Measurements from ENCODE around the gene EHBP1.
"Not testable (repeated sequence)": the region's sequence is repeated elsewhere in the genome, so short reads cannot be mapped to it uniquely, and the experiment has no call there.

EHBP1 gene

DNA sequence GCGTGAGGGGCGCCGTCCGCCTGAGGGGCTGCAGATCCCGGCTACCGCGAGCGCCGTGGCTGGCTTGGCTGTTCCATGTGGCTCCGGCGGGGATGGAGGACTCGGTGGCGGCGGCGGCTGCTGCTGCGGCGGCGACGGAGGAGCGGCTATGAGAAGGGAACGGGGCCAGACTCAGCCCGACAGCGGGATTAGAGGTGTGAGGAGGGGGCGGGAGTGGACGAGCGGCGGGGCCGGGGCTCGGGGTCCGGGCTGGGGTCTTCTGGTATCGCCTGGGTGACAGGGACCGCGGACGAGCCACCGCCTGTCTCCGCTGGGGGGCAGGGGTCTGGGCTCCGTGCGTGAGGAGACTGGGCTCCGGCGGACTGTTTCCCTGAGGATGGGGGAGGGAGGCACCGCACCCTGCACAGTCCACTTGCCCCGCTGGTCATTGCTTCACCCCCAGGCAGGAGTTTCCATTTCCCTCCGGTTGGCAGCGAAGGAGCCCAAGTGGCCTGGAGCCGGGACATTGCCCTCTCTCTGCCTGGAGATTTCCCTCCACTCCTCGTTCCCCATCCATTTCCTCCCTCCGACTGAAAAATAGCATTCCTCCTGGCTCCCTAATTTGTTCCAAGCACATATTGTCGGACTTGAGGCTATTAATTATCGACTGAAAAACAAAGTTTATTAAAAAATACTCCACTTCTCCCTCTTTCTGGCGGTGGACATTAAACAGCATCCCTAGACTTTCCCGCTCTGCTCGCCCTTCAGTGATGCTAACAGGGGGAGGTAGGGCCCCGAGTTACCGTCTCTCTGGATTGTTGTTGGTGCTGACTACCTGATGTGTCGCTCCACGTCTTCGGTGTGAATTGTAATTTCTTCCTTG, 577 bp downstream of the EHBP1 start:
- no peak for DNase-seq (ENCODE audit: low read depth in 2 of 2)

DNA sequence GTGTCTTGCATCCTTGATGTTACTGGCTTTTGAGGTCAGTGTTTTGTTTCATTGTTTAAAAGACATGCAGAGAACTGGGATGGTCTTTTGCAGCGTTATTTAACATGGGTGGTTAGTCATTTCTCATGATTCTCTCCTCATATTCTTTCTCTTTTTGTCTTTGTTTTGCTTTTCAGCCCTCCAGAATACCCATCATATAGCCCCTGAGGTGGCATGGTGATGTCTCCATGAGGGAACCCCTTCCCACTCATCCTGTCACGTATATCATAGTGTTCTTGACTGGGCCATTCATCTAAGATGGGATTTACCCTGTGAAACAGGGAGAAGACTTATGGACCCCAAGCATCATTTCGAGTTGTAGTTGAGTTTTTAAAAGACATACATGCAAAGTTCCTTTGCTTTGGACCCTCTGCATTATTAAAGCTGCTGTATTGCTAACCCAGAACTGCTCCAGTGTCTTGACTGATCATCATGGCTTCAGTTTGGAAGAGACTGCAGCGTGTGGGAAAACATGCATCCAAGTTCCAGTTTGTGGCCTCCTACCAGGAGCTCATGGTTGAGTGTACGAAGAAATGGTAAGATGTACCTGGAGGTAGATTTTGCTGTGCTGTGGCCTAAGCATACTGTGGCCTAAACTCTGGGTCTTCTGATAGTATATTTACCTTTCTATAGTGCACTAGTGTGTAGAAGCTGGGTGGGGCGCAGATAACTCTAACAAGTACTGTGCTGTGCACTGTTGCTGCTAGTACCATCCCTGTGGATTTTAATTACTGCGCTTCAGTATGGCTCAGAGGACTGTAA, 1.4 kb downstream of the EHBP1 start:
- DNase-seq (ENCODE audit: low read depth in 2 of 2) = no peak

GRCh38 chr2:62708751-62709150, 3.2 kb downstream of the EHBP1 start:
- DNase-seq (ENCODE audit: low read depth in 2 of 2) = no peak

DNA sequence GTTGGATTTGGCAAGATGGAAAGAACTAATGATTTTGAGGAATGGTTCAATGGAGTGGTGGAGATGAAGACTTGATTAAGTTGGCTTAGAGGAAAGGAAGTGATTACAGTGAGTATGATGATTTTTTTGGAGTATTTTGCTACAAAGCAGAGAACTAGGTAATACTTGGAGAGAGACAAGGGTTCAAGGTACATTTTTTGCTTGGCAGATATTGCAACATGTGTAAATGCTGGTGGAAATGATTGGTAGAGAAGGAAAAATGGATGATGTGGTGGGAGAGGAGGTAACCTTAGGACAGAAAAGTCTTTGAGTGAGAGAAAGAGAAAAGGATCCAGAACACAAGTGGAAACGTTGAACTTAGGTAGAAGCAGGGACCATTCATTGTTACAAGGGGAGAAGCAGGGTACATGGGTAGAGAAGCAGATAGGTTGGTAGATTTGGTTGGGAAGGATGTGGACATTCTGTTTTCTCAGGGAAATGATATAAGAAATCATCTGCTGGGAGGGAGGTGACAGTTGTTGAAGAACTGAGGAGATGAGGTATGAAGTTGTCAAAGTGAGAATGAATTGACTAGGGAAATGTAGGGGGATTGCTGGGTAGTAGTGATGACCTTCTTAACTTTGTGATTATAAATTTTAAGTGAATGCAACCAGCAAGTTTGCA, 6.5 kb downstream of the EHBP1 start:
- DNase-seq (ENCODE audit: low read depth in 2 of 2) = no peak

GRCh38 chr2:62713196-62713595, 7.7 kb downstream of the EHBP1 start:
- DNase-seq (ENCODE audit: low read depth in 2 of 2) = not testable (repeated sequence)

DNA sequence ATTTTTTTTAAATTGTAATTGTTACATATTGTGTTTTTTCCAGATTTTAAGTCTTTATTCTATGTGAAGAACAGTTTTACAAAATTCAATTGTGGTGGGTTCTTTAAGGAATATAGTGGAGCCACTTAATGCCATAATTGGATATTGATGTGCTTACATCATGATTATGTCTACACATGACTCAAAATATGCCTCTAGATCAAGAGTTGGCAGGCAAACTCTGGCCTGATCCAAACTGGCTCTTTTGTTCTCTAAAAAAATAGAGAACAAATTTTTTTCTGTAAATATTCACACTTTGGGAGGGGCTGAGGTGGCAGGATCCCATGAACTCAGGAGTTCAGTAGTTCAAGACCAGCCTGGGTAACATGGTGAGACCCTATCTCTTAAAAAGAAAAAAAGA, 8.3 kb downstream of the EHBP1 start:
- DNase-seq (ENCODE audit: low read depth in 2 of 2) = no peak

GRCh38 chr2:62716768-62717167, 11.3 kb downstream of the EHBP1 start:
- DNase-seq (ENCODE audit: low read depth in 2 of 2) = no peak

DNA sequence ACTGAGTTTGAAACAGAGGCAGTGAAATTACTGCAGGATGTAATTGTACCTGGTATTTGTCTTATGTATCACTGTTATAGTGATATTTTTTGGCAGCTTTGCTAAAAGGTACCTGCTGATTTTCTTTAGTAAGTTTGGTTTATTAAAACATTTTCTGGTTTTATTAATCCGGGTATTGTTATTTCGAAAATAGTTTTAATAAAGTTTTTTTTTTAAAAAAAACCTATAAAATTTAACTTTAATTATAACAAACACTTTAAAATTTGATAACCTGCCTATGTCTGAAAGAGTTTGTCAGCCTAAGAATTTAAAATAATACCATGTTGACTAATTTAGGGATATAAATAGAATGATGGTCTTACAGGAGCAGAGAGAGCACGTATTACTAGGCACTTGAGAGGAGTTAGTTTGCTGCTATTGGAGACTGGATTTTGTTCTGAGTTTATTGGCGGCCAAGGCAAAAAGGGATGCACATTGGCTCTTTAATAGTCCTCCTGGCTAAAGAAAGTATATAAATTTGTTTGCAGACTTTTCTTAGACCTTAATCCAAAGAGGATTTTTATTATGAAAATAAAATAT, 12.1 kb downstream of the EHBP1 start:
- DNase-seq (ENCODE audit: low read depth in 2 of 2) = no peak

DNA sequence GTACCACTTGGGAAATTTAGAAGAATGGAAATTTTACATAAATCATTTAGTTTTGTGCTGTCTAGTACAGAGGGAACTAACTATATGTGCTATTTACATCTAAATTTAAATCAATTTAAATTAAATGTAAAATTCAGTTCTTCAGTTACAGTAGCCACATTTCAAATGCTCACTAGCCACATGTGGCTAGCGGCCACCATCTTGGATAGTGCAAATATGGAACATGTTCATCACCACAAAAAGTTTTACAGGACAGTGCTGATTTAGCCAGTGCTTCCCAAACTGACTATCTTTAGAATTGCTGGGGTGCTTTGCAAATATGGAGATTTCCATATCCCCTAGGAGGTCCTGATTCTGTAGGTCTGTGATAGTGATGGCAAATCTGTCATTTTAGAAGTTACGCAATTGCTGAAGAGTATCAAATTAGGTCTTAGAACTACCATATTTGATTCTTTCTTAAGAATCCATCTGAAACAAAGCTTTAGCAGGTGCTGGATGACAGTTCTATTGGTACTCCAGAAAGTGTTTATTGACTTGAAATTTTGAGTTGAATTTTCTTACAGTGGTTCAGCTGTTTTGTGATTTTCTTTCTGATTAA, 12.8 kb downstream of the EHBP1 start:
- DNase-seq (ENCODE audit: low read depth in 2 of 2) = no peak

GRCh38 chr2:62719757-62720156, 14.2 kb downstream of the EHBP1 start:
- no peak for DNase-seq (ENCODE audit: low read depth in 2 of 2)

DNA sequence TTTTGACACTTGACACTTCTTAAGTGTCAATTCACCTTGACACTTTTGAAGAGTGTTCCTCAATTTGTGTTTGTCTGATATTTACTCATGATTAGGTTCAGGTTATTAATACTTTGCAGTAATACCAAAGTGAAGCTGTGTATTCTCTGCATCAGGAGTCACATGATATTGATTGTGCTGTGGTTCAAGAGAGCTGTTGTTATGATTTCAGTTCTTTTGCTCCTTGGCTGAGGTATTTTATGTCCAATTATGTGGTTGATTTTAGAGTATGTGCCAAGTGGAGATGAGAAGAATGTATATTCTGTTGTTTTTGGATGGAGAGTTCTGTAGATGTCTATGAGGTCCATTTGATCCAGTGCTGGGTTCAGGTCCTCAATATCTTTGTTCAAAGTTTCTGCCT, 17.2 kb downstream of the EHBP1 start:
- no peak for DNase-seq (ENCODE audit: low read depth in 2 of 2)

DNA sequence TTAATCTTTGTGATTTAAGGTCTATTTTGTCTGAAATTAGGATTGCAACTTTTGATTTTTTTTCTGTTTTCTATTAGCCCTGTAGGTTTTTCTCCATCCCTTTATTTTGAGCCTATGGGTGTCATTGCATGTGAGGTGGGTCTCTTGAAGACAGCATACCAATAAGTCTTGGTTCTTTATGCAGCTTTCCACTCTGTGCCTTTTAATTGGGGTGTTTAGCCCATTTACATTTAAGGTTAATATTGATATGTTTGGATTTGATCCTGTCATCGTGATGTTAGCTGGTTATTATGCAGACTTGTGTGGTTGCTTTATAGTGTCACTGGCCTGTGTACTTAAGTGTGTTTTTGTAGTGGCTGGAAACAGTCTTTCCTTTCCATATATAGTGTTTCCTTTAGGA, 17.7 kb downstream of the EHBP1 start:
- no peak for DNase-seq (ENCODE audit: low read depth in 2 of 2)

- DNase-seq (ENCODE audit: low read depth in 2 of 2) = no peak
These were observed 18.6 kb downstream of the EHBP1 start for GRCh38 chr2:62724106-62724505.

GRCh38 chr2:62724886-62725711, 19.6 kb downstream of the EHBP1 start:
- no peak for DNase-seq (ENCODE audit: low read depth in 2 of 2)

DNA sequence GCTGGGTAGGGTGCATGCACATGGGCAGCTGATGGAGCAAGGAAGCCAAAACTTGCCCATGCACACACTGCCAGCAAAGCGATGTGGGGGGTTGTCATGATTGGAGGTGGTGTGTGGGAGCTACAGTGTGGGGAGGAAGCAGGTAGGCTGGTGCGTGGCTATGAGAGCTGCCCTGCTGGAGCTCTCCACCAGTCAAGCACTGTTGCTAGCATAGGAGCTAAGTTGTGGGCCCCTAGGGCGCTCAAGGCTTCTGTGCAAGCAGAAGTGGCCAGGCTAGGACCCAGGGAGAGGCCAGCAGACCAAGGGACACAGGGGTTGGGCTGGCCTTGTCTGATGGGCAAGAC, 20.2 kb downstream of the EHBP1 start:
- DNase-seq (ENCODE audit: low read depth in 2 of 2) = no peak

DNA sequence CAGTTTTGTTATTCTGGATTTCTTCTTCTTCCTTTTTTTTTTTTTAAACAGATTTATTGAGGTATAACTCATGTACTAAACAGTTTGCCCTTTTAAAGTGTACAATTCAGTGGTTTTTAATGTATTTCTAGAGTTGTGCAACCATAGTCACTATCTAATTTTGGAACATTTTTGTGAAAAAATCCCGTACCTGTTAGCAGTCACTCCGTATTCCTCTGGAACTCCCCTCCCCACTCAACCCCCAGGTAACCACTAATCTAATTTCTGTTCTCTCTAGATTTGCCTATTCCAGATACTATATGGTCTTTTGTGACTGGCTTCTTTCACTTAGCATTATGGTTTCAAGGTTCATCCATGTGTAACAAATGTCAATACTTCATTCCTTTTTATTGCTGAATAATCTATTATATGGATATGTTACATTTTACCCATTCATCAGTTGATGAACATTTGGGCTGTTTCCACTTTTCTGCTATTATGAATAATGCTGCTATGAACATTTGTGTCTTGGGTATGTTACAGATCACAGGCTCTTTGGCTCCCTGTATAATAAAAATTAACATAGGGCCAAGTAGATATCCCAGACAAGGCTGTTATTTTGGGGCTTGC, 21.9 kb downstream of the EHBP1 start:
- no peak for DNase-seq (ENCODE audit: low read depth in 2 of 2)

- DNase-seq (ENCODE audit: low read depth in 2 of 2) = no peak
These were observed 22.5 kb downstream of the EHBP1 start for GRCh38 chr2:62727876-62728566.

DNA sequence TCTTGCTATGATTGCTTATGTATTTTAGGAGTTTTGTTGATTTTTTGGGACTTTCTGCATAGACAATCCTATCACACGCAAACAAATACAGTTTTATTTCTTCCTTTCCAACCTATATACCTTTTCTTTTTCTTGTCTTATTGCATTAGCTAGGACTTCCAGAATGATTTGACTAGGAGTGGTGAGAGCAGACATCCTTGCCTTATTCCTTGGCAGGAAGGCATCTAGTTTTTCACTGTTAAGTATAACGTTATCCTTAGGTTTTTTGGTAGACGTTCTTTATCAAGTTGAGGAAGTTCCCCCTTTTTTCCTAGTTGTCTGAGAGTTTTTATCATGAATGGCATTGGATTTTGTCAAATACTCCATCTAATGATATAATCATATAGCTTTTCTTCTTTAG, 25.8 kb downstream of the EHBP1 start:
- DNase-seq (ENCODE audit: low read depth in 2 of 2) = no peak

GRCh38 chr2:62732262-62732777, 26.8 kb downstream of the EHBP1 start:
- DNase-seq (ENCODE audit: low read depth in 2 of 2) = no peak

DNA sequence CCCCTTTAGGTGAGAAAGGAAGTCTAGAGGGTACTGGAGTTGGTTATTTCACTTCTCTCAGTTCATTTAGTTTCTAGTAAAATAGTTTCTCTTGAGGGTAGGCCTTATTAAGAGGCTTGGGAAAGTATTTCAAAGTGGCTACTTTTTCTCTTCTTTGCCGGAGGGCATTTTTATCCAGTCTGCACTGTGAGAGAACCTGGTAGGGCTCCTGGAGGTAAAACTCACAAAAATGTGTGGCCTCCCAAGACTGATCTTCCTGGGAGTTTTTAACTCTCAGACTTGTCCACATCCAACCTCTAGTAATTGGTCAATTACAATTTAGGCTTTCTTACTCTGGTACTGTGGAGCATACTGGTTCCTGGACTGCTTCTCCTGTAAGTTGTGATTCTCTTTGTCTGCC, 28.0 kb downstream of the EHBP1 start:
- no peak for DNase-seq (ENCODE audit: low read depth in 2 of 2)

All from stimulated activated CD8-positive, alpha-beta memory T cell treated with anti-CD3 and anti-CD28 coated beads, Interleukin-15, amount 100 ng/mL, for 4 hours (primary cell).